Measurements from ENCODE around the gene MEFV.

DNA sequence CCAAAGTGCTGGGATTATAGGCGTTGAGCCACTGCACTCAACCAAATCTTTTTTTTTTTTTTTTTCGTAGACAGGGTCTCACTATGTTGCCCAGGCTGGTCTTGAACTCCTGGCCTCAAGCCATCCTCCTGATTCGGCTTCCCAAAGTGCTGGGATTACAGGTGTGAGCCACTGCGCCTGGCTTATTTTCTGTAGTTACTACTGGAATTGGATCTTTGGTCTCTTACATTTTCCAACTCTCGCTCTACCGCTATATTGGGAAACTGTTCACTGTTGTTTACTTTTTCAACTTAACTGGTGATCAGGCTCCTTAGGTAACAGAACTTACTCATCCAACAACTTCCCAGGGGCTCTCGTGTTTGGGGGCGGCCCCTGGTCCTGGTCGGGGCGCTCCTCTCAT lies 35.6 kb downstream of the MEFV start:
- TF ChIP-seq, protein P1, sequence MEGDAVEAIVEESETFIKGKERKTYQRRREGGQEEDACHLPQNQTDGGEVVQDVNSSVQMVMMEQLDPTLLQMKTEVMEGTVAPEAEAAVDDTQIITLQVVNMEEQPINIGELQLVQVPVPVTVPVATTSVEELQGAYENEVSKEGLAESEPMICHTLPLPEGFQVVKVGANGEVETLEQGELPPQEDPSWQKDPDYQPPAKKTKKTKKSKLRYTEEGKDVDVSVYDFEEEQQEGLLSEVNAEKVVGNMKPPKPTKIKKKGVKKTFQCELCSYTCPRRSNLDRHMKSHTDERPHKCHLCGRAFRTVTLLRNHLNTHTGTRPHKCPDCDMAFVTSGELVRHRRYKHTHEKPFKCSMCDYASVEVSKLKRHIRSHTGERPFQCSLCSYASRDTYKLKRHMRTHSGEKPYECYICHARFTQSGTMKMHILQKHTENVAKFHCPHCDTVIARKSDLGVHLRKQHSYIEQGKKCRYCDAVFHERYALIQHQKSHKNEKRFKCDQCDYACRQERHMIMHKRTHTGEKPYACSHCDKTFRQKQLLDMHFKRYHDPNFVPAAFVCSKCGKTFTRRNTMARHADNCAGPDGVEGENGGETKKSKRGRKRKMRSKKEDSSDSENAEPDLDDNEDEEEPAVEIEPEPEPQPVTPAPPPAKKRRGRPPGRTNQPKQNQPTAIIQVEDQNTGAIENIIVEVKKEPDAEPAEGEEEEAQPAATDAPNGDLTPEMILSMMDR (IDR thresholded peaks at IDR 0.05), result no peak
- no peak for TF ChIP-seq POLR2A (IDR thresholded peaks at IDR 0.05)

Measured in lower leg skin (tissue), 3 donors.